GM21576 (cell line): Measurements from ENCODE around the gene ARHGEF11.
"Not testable (repeated sequence)": the region's sequence is repeated elsewhere in the genome, so short reads cannot be mapped to it uniquely, and the experiment has no call there.

Experiments used
- ATAC-seq: cut with Tn5 transposase; IDR thresholded peaks from one replicate; pipeline ENCODE4 v1.9.1; 2021; ENCODE audit warnings: mild to moderate bottlenecking, moderate library complexity; ENCODE audit not compliant: unreplicated experiment

ARHGEF11 gene

GRCh38 chr1:156931974-156932710, 113.4 kb downstream of the ARHGEF11 start:
- no peak for ATAC-seq

- no peak for ATAC-seq
Observed at GRCh38 chr1:156931211-156931952, 114.2 kb downstream of the ARHGEF11 start.

GRCh38 chr1:156930483-156930882, 115.1 kb downstream of the ARHGEF11 start:
- ATAC-seq = no peak

- no peak for ATAC-seq
Observed at GRCh38 chr1:156929596-156930238, 115.8 kb downstream of the ARHGEF11 start.

- ATAC-seq = no peak
Observed at GRCh38 chr1:156928043-156928602, 117.4 kb downstream of the ARHGEF11 start.

- no peak for ATAC-seq
Observed at GRCh38 chr1:156927215-156928042, 118.1 kb downstream of the ARHGEF11 start.

DNA sequence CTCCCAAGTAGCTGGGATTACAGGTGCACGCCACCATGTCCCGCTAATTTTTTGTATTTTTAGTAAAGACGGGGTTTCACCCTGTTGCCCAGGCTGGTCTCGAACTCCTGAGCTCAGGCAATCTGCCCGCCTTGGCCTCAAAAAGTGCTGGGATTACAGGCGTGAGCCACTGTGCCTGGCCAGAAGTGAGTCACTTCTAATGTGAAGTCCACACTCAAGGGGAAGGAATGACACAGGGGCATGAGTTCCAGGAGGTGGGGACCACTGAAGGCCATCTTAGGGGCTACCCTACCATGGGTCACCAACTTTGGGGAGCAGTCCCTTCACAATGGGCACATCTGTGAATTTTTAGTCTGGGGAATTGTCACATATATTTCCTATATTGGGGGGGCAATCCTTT, 118.8 kb downstream of the ARHGEF11 start:
- not testable (repeated sequence) for ATAC-seq

DNA sequence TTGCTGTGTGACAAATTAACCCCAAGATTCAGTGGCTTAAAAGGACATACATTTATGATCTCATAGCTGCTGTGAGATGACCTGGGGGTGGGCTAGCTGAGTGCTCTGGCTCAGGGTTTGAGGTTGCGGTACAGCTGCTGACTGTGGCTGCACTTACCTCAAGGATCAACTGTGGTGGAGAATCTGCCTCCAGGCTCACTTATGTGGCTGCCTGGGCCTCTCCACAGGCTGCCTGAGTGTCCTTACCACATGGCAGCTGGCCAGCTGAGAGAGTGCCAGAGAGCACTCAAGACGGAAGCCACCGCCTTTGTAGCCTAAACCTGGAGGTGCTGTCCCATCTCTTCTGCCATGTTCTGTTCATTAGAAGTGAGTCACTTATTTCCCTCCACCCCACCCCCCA, 119.4 kb downstream of the ARHGEF11 start:
- ATAC-seq = no peak

DNA sequence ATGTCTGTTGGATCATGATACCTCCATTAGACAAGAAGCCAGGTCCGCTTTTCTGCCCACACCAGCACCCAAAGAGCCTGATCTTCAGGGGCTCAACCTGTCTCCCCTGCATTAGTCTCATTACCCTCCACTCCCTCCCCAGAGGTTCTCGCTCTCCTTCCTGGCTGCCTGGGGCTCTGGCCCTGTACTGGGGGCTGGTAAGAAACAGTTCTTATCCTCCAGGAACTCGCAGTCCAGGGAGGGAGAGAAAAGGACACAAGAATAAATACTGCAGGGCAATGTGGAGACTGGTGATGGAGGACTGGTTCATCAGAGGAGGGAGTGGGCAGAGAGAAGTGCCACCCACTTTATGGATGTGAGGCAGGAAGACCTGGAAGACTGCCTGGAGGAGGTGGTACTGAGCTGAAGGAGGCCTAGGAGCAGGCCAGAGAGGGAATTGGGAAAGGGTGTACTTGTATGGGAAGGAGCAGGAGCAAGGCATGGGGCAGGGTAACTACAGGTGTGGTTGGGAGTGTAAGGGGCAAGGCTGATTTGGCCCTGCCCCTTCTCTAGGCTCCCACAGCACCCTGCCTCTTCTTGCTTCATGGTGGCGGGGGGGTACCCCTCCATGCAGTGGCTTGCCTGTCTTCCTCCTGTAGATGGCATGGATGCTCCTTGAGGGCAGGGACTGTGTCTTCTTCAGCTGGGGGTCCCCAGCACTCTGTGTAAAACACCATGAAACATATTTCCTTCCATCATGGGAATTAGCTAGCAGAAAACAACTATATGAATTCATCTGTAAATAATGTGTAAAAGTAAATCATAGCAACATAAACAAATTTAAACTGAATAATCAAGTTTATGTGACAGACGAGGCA, 120.2 kb downstream of the ARHGEF11 start:
- no peak for ATAC-seq

GRCh38 chr1:156924478-156925153, 120.9 kb downstream of the ARHGEF11 start:
- no peak for ATAC-seq

DNA sequence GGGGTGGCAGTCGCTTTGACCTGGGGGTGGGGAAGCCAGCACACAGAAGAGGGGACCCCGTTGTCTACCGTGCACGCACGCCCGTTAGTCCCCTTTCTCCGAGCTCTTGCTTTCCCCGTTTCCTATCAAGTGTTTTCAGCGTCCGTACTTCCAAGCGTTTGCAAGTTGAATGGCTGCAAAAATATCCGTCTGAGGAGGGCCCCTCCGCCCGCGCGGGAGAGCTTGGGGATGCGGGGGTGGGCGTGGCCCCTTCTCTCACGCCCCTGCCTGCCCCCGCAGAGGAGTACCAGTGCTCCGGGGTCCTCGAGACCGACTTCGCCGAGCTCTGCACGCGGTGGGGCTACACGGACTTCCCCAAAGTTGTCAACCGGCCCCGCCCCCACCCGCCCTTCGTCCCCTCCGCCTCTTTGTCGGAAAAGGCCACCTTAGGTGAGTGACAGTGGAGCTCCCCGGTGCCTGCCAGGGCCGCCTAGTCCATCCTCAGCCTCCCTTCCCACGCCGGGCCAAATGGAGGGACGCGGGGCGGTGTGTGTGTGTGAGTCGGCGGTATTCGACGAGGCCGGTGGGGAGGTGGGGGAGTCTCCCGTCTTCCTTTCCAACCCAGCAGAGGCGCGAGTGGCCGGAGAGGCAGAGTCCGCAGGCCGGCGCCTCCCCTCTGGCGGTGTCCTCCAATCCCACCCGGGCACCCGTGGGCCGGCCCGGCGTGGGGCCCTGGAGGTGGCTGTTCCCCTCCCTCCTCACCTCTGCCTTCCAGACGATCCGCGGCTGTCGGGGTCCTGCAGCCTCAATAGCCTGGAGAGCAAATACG, 121.7 kb downstream of the ARHGEF11 start:
- no peak for ATAC-seq

- ATAC-seq = no peak
Observed at GRCh38 chr1:156922986-156923669, 122.4 kb downstream of the ARHGEF11 start.

DNA sequence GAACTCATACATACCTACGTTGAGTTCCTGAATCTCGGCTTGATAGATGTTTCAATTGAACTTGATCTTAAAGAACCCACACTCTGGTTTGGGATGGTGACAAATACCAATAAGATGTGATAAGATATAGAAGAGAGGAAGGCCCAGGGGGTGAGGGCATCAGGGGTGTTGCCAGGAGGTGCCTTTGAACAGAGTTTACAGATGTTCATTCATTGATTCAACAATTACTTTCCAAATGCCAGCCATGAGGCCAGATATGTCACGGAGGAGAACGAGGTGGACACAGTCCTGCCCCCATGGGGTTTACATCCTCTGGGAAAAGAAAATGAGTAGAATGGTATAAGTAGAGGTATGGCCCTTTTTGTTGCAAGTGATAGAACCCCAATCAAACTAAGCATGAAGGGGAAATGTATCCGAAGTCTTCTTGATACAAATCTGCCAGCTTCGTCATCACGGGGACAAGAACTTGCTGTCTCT, 124.5 kb downstream of the ARHGEF11 start:
- no peak for ATAC-seq

DNA sequence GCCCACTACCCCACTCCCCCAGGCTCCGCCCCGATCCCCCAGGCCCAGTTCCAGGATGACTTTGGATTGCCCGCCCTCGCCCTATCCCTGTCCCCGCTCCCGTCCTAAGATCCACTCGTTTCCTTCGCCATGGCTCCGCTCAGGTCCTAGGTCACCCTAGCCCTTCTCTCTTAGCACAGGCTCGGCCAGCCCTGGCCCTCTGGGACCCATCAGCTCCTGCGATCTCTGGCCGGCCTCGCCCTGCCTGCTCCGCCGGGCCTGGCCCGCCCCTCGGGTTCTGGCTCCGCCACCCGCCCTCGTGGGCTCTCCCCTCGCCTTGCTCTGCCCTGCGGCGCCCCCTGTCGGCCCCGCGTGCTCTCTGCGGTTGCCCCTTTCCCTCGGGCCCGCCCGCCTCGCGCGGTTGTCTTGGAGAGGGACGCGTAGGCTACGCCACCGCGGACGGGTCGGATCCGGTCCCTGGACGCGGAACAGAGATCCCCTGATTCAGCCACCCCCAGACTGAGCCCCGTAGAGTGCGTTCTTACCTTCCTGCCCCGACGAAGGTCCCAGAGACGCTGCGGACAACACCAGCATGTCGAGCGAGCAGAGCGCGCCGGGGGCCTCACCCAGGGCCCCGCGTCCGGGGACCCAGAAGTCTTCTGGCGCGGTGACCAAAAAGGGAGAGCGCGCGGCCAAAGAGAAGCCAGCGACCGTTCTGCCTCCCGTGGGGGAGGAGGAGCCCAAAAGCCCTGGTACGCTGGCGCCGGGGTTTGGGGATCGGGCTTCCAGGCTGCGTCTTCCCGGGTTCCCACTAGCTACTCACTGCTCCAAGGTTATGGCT, 125.1 kb downstream of the ARHGEF11 start, which contains the start of gene LRRC71:
Gene LRRC71 (plus strand): TSS at position 400 of the 820 bp plus-strand sequence. CDS start 172 bp downstream, at position 572.
- no peak for ATAC-seq

GRCh38 chr1:156914440-156914856, 131.1 kb downstream of the ARHGEF11 start:
- ATAC-seq = no peak

- ATAC-seq = no peak
Observed at GRCh38 chr1:156913809-156914387, 131.6 kb downstream of the ARHGEF11 start.
